GM21737 (cell line): Measurements from ENCODE around the gene DNAH1.

Source experiments
- ATAC-seq: cut with Tn5 transposase; IDR thresholded peaks from one replicate; pipeline ENCODE4 v1.9.1; 2021; ENCODE audit warnings: mild to moderate bottlenecking, moderate library complexity; ENCODE audit not compliant: unreplicated experiment

Gene DNAH1

GRCh38 chr3:52431459-52432223, 115.5 kb downstream of the DNAH1 start:
- ATAC-seq = no peak

GRCh38 chr3:52432225-52432624, 116.1 kb downstream of the DNAH1 start:
- no peak for ATAC-seq

- ATAC-seq = no peak
These were observed 116.6 kb downstream of the DNAH1 start for GRCh38 chr3:52432691-52433141.

GRCh38 chr3:52433328-52433995, 117.3 kb downstream of the DNAH1 start:
- no peak for ATAC-seq

- ATAC-seq = no peak
These were observed 117.9 kb downstream of the DNAH1 start for GRCh38 chr3:52433996-52434479.

DNA sequence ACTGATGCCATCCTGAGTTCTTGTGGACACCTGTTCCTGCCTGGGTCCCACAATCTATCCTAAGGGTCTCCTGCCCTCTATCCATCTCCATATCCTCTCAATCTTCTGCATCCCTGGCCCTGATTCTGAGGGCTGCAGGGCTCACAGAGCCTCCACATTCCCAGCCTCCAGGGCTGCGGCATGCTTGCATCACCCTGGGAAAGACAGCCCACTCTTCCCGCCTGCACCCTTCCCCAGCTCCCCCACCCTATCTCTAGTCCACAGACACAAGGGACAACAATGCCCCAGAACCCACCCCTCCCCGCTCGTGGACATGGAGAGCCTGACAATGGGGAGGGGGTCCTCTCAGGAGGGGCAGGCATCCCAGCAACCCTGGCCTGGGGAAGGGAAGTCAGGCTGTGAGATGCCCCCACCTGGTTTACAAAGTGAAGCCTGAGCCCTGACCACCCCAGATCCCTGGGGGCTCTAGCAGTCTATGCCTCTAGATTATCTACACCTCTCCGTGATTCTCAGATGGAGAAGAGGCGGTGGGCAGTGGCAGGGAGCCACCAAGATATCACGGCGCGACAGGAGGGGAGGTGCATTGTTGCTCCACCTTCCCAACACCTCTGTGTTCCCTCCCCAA, 118.5 kb downstream of the DNAH1 start:
- ATAC-seq = no peak

DNA sequence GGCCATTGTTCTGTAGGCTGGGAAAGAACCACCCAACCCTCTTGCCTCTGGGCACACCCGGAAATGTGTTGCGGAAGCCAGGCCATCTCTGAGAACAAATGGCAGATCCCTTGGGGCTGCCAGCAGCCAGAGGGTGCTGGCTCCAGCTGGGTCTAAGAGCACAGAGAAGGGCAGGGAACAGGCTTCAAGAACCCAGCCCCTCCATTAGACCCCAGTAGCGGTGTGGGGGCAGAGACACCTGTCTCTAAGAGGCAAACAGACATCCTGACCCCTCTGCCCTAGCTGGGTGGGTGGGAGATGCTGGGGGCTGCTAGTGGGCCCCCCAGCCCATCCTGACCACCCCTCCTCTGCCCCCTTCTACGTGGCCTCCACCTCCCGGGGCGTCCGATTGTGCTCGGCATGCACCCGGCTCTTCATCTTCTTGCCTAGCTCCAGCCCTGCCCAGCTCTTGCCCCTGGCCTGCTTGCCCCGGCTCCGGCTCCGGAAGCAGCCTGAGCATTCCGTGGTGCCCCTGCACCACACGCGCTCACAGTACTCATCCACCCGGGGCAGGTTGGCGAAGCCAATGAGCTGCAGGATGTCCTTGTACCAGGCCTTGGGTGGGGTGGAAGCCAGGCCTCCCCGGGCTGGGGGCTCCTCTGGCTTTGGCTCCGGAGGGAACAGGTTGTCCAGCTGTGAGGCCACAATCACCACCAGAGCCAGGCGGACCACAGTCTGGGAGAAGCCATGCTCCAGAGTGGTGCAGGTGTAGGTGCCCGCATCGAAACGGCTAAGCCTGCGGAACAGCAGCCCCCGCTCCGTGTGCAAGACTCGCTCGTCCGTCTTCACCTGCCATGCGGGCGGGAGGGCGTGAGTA, 119.4 kb downstream of the DNAH1 start:
- no peak for ATAC-seq

- ATAC-seq = no peak
These were observed 120.5 kb downstream of the DNAH1 start for GRCh38 chr3:52436500-52437149.

- no peak for ATAC-seq
These were observed 121.4 kb downstream of the DNAH1 start for GRCh38 chr3:52437326-52438103.

- ATAC-seq = no peak
These were observed 121.9 kb downstream of the DNAH1 start for GRCh38 chr3:52438104-52438376.

- no peak for ATAC-seq
These were observed 122.7 kb downstream of the DNAH1 start for GRCh38 chr3:52438579-52439425.

DNA sequence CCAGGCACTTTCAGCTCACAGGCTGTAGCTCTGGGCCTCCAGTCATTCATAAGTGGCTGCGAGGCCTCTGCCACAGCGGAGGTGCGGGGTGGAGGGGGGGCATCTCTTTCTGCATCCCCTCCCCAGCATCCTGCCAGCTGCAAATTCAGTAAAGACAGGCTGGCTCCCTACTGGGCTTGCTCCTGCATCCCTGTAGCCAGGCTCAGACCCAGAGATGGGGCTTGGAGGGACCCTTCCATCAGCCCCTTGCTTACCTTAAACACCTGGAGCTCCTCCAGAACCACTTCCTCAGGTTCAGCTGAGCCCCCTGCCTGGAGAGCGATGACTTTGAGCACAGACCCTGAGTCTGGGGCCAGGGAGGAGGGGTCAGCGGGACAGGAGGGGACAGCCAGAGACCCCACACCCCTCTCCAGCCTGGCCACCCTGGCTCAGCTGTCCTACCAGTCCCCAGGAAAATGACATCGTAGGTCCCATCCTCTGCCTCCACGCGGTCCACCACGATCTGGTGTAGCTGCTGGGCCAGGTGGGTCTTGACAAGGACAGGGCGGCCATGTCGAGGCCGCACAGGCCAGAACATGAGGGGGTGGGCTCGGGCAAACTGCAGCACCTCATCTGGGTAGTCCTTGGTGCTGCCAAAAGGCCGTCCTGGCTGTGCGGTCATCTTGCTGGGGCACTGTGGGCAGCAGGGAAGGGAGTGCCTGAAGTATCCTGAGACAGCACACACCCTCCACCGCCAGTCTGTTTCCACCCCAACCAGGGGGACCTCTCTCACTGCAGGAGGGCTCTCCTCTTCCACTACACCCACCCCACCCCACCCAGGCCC, 123.5 kb downstream of the DNAH1 start:
- no peak for ATAC-seq

DNA sequence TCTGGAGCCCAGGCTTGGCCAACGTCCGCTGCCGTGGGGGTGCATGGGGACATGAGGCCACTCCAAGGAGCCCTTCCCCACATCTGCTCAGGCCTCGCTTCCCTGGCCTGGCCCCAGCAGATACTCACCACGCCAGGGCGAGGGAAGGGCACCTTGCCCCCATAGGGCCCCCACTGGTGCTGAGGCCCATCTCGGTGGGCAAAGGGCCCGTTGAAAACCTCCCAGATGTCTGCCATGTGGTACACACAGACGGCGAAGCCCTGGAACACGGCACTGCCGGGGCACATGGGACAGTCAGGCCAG, 124.1 kb downstream of the DNAH1 start:
- ATAC-seq = no peak

GRCh38 chr3:52440671-52441070, 124.6 kb downstream of the DNAH1 start:
- no peak for ATAC-seq

DNA sequence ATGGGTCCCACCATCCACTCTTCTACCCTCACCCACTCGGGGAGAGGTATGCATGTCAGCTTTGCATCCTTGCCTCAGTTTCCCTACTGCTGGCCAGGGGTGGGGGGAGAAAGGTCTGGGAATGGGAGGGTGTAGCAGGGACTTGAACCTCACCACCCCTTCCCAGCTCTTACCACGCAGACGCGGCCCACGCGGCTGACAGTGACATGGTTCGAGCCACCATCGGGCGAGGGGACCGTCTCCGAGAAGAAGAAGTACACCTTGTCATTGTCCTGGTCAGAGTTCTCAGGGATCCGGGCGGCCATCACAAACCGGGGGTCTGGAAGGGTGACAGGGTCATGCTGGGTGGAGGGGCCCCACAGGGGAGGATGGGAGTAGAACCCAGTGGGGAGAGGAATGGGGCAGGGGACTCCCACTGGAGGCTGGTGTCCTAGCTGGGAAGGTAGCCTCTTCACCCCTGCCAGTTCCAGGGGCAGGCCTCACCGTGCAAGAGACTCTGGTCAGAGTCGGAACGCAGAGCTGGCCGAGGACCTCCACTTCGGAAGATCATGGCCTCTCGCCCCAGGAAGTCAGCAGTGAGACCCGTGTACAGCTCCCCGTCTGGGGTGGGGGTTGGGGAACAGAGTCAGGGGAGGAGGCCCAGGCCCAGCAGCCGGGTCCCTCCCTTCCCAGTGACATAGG, 125.1 kb downstream of the DNAH1 start:
- no peak for ATAC-seq

DNA sequence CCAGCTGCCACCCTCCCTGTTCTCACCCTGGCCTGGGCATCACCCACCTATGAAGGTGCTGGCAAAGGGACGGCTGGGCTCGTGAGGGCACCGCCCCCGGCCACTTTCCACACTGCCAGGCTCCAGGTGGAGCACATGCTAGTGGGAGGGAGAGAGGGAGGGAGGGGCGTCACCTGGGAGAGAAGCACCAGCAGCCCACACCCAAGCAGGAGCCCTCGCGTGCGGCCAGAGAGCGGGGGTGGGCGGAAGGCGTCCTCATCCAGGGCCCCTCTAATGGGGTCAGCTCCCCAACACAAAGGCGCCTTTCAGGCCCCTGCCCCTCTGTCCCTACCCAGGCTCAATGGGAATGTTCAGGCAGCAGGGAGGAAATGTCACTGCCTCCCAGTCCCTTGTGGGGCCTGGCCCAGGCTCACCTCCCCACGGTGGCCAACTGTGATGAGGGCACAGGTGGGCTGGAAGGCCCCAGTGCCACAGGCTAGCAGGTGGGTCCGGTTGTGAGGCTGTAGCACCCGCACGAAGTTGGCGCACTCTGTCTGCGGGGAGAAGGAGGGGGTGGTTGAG, 125.7 kb downstream of the DNAH1 start:
- ATAC-seq = no peak
